GM21528 (cell line): ENCODE results near the gene DSCAM.
"Not testable (repeated sequence)": the region's sequence is repeated elsewhere in the genome, so short reads cannot be mapped to it uniquely, and the experiment has no call there.

Experiments
- ATAC-seq: cut with Tn5 transposase; IDR thresholded peaks from one replicate; pipeline ENCODE4 v1.9.1; 2021; ENCODE audit warnings: mild to moderate bottlenecking, moderate library complexity; ENCODE audit not compliant: unreplicated experiment, low FRiP score

The DSCAM gene

DNA sequence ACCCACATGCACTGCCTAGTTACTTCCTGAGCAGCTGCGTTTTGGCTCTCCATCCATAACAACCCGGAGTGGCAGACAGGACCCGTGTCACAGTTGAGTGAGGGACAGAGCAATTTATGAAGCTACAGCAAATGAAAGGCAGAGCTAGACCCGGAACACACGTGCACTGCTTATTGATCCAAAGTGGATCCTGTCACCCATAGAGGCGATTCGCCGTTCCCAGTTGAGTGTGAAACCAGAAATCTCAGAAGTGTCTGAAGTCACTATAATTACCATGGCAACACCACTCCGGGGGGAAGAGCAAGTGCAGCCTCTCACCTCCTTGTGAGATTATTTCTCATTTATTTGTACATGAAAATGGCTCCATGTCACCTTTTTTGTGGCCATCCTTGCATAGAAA lies 365.2 kb downstream of the DSCAM start:
- no peak for ATAC-seq

DNA sequence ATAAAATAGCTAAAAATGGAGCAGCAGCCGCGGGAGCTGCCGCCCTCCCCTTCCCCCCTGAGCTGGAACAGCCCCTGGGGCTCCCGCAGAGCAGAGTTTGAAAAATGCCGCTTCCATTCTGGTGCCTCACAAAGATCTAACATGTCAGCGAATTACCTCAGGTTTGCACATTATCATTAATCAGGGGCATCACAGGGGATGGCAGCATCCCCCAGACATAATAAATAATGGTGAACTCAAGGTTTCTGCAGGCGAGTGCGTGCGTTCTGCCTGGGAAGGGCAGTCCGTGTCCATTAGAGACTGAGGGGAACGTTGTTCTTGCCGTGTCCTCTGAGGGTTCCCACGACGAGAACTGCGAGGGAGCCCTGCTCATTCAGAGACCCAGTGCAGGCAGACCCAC lies 372.4 kb downstream of the DSCAM start:
- no peak for ATAC-seq

DNA sequence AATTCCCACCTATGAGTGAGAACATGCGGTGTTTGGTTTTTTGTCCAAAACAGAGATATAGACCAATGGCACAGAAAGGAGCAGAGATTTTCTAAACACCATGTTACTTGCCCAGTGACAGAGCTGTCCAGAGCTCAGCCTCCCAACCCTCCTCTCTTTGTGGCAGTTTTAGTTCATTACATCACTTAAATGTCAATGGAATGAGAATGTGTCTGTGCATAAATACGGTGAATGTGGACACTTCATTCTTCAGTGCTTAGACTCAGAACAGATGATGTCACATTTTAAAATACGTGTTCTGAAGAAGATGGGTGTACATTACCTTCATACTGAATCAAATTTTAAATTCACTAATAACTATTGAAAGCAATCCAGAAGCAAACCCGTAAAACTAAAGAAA lies 374.9 kb downstream of the DSCAM start:
- no peak for ATAC-seq

DNA sequence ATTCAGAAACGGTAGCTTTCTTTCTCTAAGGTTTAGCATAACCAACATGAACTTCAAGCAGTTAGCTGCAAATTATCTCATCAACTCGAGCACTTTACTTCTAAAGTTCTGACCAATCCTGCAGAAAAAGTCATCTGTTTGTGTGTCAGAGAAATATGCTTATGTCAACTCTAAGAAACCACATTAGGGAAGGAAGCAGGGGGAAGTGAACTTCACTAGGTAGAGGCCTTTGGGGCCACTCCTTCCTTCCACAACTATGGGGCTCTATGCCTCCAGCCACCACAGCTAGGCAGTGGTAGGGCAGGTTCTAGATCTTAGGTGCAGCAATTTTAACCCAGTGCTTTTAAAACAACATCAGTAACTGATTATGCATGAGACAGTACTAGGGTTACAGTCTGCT lies 375.9 kb downstream of the DSCAM start:
- ATAC-seq: no peak

DNA sequence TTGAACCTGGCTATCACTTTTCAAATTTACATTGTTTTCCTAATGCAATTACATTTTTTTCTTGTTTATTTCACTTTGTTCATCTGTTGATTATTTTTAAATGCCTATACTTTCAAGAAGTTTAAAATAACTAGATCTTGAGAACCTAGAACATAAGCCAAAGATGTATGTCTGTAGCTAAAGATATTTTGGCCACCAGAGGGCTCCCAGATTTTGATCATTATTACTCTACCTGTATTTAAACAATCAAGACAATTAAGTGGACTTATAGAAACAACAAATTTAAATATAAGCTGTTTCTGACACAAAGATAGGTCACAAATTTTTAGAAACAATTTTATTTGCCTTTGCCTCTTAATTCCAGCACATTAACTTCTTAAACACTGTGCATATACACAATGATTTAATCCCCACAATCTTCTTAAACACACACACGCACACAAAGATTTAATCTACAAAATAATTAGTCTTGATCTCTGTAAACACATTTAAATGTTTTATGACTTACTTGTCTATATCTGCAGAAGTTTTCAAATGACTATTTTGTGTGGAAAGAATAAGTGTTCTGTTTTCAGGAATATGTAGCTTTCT lies 380.0 kb downstream of the DSCAM start:
- ATAC-seq: no peak

DNA sequence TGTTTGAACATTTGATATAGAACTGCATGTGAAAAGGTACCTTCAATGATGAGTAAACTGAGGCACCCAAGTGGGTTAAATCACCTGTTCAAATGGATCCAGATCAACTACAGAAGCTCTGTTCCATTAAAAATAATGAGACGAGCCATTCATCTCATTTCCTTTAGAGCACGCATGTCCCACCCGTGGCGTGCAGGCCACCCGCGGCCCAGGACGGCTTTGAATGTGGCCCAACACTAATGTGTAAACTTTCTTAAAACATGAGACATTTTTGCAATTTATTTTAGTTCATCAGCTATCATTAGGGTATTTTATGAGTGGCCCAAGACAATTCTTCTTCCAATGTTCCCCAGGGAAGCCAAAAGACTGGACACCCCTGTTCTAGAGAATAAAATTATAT lies 381.6 kb downstream of the DSCAM start:
- no peak for ATAC-seq

DNA sequence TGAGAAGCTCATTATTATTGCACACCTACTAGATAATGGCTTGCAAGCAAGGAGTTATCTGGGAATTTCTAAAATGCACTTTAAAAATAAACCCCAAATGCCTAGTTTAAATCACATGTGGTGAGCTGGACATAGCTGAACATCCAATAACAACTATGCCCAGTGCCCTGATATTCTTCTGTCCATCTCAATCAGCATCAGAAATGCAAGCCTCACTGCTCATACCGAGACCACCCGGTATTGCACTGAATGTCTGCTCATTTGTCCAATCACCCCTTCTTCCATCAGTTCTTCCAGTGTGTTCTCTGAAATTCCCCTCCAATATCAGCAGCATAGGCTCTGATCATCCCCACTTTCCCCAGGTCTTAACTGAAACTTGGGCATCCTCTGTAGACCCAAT lies 383.8 kb downstream of the DSCAM start:
- ATAC-seq: no peak

DNA sequence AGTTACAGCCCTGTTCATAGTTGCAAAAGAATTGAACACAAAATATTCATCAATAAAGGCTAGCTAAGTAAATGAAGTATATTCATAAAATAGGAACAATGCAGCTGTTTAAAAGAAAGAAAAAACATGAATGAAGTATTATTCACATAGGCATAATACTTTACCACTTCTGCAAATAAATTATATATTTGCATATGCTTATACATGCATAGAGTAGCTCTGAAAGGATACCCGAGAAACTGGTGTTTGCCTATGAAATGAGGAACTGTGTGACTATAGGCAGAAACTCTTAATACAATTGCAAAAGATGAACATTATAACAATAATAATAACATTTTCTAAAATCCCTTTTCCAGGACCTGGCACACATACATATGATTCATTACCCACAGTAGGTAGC lies 385.9 kb downstream of the DSCAM start:
- no peak for ATAC-seq

DNA sequence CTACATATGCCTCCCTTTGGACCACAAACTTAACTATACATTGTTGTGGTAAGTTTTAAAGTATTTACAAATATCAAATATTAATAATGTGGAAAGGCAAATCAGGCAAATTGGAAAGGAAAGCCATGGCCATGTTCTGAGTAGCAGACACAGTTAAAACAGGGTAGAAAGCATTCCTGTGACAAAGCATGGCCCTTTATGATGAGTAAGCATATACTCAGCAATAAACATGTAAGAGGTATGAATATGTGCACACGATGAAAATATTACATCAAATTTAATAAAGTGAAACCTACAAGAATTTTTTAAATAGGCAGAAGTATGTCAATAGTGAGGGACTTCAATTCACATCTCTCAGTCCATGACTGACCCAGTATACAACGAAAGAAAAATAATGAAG lies 389.2 kb downstream of the DSCAM start:
- ATAC-seq: no peak

DNA sequence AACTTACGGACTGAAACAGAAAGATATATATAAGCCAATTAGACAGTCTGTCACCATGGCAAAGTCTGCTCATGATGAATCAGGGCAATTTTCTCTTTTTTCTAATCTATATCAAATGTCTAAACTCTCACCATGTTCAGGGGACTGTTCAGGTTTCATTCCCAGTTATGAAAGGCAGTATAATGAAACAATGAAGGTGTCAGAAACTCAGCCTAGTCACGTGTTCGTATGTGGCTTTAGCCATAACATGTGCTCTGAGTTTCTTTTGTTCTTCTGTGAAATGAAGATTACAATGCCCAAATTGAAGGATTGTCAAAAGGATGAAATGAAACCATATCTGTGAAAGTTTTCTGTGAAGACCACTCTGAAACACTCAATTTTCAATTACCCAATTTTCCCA lies 392.9 kb downstream of the DSCAM start:
- ATAC-seq: no peak

DNA sequence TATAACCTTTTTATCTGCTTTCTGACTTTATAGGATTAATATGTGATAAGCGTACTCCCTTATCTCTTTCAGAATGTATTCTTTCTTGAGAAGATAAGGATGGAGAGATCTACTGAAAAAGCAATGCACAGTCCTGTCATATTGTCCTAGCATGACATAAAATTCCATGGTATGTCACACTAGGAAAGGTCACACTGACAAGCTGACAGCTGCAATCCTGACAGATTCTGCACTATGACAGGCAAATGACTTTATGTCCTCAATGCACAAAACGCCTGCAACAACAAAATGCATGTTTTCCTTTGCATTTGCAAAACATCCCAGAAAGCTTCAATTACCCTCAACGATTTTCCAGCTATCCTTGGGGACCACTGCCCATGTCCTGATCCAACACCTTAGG lies 393.8 kb downstream of the DSCAM start:
- ATAC-seq: no peak

DNA sequence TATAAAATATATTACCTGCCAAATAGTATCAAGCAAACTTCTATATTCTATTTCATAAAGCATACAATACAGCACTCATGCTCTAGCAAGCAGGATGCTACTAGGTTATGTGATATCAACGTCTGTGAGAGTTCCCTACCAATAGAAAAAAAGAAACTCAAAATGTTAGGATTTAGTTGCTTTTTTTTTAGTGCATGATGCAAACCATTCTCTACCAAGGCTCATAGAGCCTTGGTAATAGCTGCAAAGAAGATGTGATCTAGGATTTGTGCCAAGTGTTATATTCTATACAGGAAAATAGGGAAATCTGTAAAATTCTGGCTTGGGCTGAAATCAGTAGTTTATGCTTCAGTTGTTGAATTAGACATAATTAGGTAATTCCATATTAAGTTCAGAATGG lies 394.4 kb downstream of the DSCAM start:
- ATAC-seq: no peak

DNA sequence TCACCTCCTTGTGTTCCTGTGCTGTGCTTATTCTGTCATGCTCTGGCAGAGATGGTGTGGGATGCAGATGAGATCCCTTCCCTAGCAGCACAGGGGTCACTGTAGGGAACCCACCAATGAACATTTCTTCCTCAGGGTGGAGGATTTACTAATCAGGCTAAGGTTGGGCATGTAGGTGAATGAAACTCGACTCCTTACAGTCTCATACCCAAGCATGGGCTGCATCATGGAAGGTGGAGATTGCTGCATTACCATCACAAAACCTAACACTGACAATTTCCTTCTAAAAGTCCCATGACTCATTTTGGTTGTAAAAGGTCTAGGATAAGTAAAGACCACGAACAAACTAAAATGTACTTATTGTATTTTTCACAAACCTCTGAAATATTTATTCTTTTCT lies 399.9 kb downstream of the DSCAM start:
- no peak for ATAC-seq

DNA sequence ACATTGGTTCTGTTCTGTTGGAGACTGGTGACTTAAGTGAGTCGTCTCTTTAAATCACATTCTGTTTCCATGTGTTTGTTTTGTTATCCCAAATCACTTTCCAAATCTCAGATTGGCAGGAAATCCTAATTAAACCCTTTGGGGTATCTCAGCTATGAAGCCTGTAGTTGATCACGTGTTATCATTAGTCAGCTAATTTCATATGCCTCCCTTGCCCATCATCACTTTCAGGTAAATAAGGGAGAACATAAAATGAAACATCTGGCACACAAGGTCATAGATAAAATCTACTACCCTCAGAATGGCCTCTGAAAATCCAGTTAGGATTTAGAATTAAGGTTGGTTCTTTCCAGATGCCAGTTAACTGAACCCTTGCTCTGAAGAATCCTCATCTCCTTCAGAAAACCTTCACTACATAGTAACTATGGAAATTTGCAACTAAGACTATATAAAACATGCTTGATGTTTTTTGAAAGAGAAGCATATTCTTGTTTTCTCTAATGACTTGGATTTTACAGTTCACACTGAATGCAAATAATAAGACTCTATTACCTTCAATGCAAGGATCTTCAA lies 401.5 kb downstream of the DSCAM start:
- ATAC-seq: no peak

DNA sequence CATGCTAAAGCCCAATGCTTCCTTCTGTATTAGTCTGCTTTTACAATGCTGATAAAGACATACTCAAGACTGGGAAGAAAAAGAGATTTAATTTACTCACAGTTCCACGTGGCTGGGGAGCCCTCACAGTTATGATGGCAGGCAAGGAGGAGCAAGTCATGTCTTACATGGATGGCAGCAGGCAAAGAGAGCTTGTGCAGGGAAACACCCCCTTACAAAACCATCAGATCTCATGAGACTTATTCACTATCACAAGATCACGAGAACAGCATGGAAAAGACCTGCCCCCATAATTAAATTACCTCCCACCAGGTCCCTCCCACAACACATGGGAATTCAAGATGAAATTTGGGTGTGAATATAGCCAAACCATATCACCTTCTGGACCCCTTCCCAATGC lies 407.4 kb downstream of the DSCAM start:
- ATAC-seq: not testable (repeated sequence)

DNA sequence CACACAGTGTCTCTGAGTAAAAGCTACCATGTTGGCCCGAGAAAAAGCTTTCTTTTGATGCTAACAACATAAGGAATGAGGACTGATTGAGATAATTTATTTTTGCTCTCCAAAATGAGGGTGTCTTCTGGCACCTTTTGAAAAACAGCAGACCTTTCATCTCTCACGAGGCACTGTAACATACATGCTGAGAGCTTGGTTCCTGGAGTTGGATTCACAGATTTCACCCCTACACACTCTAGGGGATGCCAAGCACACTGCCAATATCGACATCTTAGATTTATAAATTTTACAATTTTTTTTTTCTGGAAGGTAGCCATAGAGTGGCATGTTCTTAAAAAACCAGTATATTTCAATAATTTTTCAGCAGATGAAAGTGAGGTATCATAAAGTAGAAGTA lies 408.3 kb downstream of the DSCAM start:
- ATAC-seq: no peak

DNA sequence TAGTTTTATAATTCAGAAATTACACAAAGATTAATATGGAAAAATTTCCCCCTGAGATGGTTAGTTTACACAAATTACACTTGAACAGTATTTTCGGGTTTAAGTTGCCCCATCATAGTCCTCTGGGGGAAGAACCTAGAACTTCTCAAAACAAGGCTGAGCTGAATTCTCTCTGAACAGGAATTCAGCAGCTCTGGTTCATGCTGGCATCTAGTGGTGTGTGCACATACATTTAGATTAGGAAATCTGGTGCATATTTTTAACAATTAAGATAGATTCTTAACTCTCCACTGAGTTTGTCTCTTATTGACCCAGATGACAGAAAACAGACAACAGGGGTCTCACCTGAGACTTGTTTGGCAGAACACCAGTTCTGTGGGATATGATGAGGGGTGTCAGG lies 410.7 kb downstream of the DSCAM start:
- no peak for ATAC-seq

DNA sequence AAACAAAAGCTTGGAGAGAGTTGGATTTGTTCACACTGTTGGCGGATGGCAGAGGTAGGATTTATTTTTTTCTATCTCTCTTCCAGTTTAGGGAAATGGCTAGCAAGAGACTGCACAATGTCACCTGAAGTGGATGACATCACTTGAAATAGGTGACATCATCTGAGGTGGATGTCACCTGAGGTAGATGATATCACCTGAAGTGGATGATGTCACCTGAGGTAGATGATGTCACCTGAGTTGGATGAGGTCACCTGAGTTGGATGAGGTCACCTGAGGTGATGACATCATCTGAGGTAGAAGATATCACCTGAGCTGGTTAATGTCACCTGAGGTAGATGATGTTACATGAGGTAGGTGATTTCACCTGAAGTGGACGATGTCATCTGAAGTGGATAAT lies 413.4 kb downstream of the DSCAM start:
- ATAC-seq: no peak

DNA sequence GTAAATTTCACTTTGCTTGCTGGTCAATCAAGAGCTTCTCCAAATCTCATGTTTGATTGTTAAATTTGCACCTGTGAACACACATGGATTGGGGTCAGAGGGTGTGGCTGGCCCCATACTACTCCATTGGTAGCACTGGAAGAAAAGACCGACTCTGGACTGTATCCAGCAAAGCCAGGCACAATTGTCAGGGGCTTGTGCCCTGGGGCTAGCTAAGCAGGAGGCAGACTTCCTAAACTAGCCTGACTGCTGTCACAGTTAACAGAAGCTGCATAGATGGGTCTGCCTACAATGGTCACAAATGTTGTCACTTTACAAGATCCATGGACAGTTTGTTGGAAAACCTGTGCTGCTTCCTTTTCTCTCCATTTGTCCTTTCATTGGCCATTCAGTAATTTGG lies 421.0 kb downstream of the DSCAM start:
- no peak for ATAC-seq

DNA sequence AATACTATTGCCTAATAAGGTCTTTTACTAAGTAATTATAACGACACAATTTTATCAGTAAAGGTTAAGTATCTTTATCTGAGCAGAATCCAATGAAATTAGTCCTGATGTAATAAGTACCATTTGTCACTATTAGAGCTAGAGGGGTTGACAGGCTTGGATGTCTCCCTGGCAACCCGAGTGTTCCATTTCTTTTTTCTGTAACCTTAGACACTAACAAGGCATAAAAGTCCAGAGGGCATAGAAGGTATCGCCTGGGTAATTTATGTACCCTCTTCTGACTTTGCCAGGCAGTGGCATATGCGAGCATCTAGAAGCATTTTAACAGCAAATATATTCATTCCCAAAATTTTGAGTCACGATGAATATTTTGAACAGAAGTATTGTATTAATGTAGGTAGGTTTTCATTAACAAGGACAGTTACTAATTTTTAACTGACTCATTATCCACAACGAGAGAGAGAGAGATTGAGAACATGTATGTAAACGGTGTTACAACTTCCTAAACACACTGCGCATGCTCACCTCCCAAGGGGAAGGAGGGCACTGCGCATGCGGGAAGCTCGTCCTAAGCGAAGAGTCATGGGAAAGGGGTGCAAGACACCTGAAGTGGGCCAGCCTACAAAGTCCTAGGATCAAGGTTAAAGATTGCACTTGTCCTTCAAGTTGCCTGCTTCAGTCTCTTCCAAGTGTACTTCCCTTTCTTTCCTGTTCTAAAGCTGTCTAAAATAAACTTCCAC lies 423.9 kb downstream of the DSCAM start:
- ATAC-seq: no peak

DNA sequence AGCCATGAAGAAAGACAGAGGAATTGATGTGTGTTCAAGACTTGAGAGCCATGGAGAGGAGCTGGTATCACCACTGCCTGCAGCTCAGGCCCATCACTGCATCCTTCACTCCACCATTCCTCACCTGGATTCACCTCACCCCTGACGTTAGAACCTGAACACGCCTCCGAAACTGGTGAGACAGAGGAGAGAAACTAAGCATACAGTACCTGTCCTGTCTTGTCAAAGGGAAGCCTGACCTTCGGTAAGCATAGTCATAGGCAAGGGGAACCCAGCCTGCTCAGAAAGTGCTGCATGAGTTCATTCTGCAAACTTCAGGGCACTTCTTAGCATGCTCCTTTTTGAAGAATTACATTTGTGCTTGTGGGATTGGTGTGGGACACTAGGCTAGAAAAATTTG lies 425.8 kb downstream of the DSCAM start:
- no peak for ATAC-seq

DNA sequence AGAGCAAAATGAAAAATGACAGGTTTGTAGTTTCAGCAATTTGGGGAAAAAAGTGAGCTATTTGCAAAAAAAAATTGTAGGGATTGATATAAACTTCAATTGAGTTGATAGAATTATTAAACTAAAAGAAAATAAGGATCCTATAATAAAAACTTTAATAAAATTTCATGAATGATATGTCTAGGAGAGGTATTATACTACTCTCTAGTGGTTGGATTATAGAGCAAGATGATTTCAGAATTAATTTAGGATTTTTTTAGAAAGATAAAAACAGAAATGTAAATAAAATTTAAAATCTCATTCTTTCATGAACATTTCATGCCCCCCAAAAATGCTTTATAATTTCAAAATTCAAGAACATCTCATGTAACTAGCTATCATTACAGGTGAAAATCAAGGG lies 430.4 kb downstream of the DSCAM start:
- no peak for ATAC-seq
